ENCODE measurements around the gene RIMBP2.
A peak's percentile ranks its signal among the peaks of the same experiment; 100 is the strongest.
"Not testable (repeated sequence)": the region's sequence is repeated elsewhere in the genome, so short reads cannot be mapped to it uniquely, and the experiment has no call there.

RIMBP2 gene

GRCh38 chr12:130715998-130716968 is at the start of gene RIMBP2:
RIMBP2 (minus strand) TSS chr12:130716299; CDS start chr12:130479013, 237,286 bp downstream.
- DNase-seq, result no peak

GRCh38 chr12:130765186-130765659 is 49.1 kb upstream of the RIMBP2 start:
- DNase-seq, result no peak

- no peak for DNase-seq
These were observed 48.5 kb upstream of the RIMBP2 start for GRCh38 chr12:130764475-130765185.

- no peak for DNase-seq
These were observed 48.0 kb upstream of the RIMBP2 start for GRCh38 chr12:130764073-130764472.

GRCh38 chr12:130762319-130762675 is 46.2 kb upstream of the RIMBP2 start:
- no peak for DNase-seq

- DNase-seq, result peak; percentile 52
These were observed 45.6 kb upstream of the RIMBP2 start for GRCh38 chr12:130761537-130762318.

- DNase-seq, result peak; percentile 3
These were observed 38.3 kb upstream of the RIMBP2 start for GRCh38 chr12:130754234-130754901.

- no peak for DNase-seq
These were observed 36.7 kb upstream of the RIMBP2 start for GRCh38 chr12:130752692-130753230.

- not testable (repeated sequence) for DNase-seq
These were observed 35.9 kb upstream of the RIMBP2 start for GRCh38 chr12:130752037-130752436.

- DNase-seq, result no peak
These were observed 32.7 kb upstream of the RIMBP2 start for GRCh38 chr12:130748786-130749185.

- peak; percentile 75 for DNase-seq
These were observed 32.0 kb upstream of the RIMBP2 start for GRCh38 chr12:130747867-130748740.

GRCh38 chr12:130746546-130746945 is 30.4 kb upstream of the RIMBP2 start:
- no peak for DNase-seq

GRCh38 chr12:130745921-130746320 is 29.8 kb upstream of the RIMBP2 start:
- DNase-seq, result no peak

- no peak for DNase-seq
These were observed 28.2 kb upstream of the RIMBP2 start for GRCh38 chr12:130744274-130744673.

GRCh38 chr12:130743606-130744005 is 27.5 kb upstream of the RIMBP2 start:
- DNase-seq, result no peak

- DNase-seq, result no peak
These were observed 27.1 kb upstream of the RIMBP2 start for GRCh38 chr12:130743176-130743575.

- no peak for DNase-seq
These were observed 26.6 kb upstream of the RIMBP2 start for GRCh38 chr12:130742716-130743115.

- DNase-seq, result no peak
These were observed 26.0 kb upstream of the RIMBP2 start for GRCh38 chr12:130742112-130742511.

- DNase-seq, result no peak
These were observed 23.5 kb upstream of the RIMBP2 start for GRCh38 chr12:130739571-130739970.

- DNase-seq, result not testable (repeated sequence)
These were observed 22.3 kb upstream of the RIMBP2 start for GRCh38 chr12:130738403-130738802.

GRCh38 chr12:130737731-130738130 is 21.6 kb upstream of the RIMBP2 start:
- no peak for DNase-seq
